ENCODE results near the gene CADPS2.

DNA sequence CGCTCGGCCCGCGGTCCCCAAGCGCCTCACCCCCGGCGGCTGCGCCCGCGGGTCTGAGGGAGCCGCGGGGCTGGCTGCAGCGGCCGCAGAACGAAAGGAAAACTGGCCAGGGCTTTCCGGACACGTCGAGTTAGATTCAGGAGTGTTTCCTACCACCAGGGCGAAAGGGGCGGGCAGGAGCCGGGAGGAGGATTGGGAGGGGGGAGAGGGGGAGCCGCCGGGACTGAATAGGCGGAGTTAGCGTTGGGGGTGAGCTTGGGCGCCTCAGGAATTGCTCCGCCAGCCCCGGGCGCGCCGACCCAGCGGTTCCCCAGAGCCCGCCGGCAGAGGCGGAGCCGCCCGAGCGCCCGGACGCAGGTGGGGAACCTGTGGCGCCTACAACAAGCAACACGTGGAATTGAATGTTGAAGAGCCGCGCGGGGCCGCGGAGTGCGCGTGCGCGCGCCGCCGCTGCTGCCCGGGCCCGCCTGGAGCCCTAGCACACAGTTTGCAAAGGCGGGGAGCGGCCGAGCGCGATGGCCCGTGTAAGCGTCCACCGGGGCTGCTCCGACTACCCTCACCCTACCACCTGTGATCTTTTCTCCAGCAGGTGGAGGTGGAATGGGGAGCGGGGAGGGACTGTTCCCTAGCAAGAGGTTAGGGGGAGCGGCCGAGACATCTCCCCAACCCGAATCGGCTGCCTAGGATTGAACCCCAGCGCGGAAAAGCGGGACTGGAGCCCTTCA, at the start of gene CADPS2:
- TF ChIP-seq, protein P1, sequence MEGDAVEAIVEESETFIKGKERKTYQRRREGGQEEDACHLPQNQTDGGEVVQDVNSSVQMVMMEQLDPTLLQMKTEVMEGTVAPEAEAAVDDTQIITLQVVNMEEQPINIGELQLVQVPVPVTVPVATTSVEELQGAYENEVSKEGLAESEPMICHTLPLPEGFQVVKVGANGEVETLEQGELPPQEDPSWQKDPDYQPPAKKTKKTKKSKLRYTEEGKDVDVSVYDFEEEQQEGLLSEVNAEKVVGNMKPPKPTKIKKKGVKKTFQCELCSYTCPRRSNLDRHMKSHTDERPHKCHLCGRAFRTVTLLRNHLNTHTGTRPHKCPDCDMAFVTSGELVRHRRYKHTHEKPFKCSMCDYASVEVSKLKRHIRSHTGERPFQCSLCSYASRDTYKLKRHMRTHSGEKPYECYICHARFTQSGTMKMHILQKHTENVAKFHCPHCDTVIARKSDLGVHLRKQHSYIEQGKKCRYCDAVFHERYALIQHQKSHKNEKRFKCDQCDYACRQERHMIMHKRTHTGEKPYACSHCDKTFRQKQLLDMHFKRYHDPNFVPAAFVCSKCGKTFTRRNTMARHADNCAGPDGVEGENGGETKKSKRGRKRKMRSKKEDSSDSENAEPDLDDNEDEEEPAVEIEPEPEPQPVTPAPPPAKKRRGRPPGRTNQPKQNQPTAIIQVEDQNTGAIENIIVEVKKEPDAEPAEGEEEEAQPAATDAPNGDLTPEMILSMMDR (IDR thresholded peaks at IDR 0.05), result no peak
- no peak for TF ChIP-seq ZFX (IDR thresholded peaks at IDR 0.05; ENCODE audit: borderline replicate concordance)
